ENCODE results near the gene FOXR1.

FOXR1 gene

DNA sequence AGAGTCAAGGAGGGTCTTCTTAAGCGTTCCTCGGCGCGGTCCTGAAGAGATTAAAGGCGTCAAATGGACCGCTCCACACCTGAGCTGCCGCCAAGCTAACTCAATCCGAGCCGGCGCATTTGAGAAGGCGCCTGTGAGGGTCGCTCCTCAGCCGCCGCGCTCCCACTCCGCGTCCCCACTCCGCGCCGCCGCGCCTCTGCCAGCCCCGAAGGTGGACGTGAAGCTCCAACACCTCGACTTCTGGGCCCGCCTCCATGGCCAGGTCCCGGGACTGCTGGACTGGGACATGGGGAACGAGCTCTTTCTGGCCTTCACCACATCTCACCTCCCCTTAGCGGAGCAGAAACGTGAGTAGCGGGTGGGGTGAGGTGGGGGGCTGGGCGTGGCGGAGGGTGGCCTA is at the start of gene FOXR1:
Gene FOXR1, plus strand, starts transcription at position 116 of the 400 bp plus-strand sequence. Its CDS starts 171 bp downstream, at position 287.
- no peak for DNase-seq

- DNase-seq = peak; percentile 16
These were observed 49.4 kb upstream of the FOXR1 start for GRCh38 chr11:118921929-118922744.

DNA sequence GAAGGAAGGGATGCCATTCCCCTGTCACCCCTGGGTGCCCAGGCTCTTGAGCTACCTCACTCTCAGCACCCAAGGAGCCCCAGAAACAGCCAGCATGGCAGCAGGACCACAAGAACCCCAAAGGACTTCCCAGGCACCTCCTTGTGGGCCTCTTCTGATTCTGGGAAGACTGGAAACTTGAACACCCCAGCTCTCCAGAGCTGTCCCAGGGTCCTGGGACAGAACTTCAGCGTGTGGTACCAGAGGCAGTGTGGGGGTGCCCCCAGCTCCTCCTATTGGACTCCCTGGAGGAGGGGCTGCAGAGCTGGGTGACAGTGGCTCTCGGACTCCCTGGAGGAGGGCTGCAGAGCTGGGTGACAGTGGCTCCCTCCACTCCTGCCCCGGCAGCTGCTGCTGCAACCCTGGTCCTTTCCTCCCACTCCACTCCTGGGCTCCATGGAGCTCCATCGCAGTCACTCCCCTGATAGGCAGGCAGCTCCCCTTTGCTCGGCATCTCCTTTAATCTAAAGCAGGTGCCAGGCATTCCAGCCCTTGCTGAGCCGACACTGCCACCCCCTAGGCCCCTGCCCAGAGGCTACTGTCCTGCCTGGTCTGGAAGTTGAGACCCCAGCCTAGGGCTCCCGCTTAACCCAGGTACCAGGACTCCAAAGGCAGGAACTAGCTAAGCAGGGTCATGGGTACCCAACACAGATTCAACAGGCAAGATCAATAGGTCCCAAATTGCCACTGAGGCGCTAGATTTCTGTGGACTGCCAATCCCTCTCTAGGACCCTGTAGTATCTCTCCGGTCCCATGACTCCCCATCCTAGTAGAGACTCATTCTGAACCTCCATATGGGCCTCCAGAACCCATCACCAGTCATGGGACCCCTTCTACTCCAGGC is 48.6 kb upstream of the FOXR1 start:
- no peak for DNase-seq

DNA sequence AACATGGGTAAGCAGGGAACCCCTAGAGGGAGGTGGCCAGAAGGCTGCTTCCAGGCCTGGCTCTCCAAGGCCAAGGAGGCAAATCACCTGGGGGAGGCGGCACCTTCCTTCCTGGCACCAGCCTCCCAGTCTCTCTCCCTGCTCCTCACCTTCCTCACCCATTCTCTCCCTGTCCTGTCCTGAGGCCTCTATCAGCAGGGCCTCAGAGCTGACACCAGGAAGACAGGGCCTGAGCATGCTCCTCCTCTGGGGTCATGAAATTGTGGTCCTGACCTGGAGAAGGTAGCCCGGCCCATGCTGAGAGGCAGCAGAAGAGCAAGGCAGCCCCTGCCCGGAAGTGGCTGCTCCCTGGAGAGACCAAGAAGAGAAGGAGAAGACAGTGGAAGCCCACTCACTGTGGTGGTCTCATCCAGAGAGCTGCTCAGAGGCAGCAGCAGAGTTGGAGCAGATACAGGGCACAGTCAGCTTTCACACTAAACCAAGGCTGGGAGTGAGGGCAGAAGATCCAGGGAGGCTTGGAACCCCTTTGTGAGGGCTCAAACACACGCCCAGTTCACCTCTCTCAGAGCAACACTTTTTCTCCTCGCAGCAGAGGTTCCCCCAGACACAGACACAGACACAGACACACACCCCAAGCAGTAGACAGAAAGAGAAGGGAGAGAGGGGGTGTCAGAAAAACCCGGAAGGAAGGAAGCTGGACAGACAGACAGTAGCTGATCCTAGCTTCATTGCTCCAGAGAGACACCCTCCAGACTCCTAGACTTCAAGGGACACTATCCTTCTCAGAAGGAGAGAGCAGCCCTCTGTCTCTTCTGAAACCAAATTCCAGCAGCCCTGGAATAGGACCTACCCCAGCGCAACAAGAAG is 47.6 kb upstream of the FOXR1 start:
- no peak for DNase-seq

DNA sequence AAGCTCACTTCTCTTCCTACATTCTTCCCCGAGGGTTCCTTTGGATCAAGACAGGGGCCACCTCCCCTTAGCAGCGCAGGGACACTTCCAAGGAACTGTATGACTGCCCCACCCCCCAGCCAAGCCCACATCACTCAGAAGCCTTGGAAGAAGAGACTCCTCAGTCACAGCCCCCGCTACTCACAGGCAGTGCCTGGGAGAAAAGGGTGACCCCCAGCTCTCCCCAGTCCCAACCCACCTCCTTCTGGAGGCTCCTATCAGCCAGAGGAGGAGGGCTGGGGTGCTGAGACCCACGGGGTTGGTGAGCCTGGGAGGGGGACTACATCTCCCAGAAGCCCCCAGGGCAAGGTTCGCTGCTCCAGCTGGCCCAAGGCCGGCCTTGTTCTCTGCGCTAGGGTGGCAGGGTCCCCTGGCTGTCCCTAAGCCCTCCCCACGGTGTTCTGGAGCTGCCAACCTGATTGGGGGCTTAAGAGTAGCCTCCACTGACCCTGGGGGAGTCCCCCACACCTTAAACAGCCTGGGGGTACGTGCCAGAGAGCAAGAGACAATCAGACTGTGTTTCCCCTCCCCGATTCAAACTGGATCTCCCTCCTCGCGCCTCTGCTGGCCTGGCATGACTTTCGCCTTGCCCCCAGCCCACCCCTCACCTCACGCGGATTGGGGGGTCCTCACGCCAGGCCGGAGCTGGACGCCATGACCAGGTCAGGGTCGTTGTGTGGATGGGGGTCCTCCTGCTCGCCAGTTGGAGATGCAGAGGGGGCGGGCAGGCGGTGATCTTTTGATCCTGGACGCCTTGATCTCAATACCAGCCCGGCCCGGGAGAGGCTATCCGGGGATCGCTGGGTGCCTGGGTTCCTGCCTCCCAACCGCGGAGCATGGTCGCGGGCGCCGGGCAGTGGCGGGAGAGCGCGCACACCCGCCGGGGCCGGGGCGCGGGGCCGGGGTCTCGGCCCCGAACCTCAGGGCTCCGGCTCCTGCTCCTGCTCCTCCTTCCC is 46.7 kb upstream of the FOXR1 start:
- no peak for DNase-seq

- no peak for DNase-seq
These were observed 43.9 kb upstream of the FOXR1 start for GRCh38 chr11:118927554-118928100.

- DNase-seq = peak; percentile 95
These were observed 43.3 kb upstream of the FOXR1 start for GRCh38 chr11:118928101-118928869.

DNA sequence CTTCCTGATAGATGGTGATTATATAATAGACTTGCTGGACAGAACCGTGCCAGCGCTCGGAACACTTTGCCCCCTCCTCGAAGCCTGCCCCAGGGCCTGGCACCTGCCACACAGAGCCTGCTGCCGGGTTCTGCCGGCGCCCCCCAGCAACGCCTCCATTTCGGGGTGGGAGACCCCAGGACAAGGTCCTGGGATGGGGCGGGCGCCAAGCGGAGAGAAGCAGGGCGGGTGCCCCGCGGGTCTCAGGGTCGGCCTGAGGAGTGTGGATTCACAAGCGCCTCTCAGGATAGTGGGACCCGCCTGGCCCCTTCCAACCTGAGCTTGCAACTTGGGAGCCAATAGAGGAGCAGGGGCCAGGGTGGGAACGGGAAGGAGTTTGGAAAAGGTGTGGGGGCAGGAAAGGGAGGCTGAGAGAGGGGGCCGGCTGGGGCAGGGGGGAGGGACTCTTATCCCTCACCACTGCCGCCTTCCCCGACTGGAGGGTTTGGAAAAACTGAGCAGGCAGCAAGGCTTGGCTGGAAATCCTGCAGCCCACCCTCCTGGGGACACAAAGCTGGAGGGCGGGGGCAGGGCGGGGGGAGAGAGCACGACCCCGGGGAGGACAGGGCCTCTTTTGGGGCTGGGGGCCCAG is 42.6 kb upstream of the FOXR1 start:
- DNase-seq = peak; percentile 65

DNA sequence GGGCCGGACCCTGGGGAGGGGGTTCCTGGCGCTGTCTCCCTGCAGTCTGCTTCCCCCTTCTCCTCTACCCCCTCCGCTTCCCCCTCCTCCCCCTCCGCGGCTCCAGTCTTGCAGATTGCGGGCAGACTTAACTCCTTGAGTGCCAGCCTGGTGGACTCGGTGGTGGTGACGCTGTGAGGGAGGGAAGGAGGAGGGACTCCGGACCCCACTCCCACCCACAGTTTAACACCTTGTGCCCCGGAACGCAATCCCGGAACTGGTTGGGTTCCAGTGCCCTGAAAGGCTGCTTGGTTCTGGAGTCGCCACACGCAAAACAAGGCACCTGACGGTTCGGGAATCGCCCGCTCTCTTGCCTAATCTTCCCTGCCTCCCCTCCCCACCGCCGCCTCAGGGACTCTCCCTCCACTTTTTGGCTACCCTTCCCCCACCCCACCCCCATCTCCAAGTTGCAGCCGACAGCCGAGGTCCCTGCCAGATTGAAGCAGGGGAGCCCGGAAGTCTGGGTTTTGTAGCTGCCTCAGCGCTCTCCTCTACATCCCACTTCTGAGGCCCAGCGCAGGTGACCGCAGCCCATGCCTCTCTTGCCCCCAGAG is 42.0 kb upstream of the FOXR1 start:
- DNase-seq = peak; percentile 69

DNA sequence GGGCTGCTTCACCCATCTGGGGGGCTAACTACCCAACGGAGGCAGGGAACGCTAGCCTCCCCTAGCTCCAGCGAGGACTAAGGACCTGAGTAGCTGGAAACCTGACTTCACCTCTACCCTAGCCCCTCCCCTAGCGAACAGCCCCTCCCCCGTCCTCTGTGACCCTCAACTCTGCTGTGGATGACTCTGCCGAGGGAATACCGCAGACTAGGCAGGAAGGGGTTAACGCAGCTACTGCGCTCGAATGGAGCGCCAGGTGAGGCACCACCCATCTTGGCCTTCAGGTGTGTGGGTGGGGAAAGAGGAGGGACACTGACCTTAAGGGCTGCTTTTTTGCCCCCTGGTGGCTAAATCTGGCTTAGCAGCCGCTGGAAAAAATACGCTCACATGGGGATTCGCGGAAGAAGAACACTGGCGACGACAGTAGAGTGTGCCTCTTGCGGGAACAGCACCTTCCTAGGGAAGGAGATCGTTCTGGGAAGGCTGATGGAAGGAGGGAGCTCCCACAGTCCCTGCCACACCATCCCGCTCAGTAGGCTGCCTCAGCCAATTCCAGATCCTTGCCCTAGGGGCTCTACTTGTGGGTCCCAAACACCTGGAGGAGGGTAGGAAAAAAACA is 41.4 kb upstream of the FOXR1 start:
- DNase-seq = peak; percentile 94

- no peak for DNase-seq
These were observed 40.0 kb upstream of the FOXR1 start for GRCh38 chr11:118931571-118931970.

GRCh38 chr11:118933486-118933885 is 38.1 kb upstream of the FOXR1 start:
- DNase-seq = no peak

DNA sequence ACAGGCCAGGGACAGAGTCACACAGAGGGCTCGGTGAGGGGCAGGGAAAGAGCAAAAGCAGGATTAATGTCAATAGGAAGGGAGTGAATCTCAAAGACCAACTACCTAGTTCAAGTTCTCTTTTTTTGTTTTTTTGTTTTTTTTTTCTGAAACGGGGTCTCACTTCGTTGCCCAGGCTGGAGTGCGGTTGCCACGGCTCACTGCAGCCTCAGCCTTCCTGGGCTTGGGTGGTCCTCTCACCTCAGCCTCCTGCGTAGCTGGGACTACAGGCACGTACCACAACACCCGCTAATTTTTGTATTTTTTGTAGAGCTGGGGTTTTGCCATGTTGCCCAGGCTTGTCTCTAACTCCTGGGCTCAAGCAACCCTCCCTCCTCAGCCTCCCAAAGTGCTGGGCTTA is 36.2 kb upstream of the FOXR1 start:
- DNase-seq = no peak

DNA sequence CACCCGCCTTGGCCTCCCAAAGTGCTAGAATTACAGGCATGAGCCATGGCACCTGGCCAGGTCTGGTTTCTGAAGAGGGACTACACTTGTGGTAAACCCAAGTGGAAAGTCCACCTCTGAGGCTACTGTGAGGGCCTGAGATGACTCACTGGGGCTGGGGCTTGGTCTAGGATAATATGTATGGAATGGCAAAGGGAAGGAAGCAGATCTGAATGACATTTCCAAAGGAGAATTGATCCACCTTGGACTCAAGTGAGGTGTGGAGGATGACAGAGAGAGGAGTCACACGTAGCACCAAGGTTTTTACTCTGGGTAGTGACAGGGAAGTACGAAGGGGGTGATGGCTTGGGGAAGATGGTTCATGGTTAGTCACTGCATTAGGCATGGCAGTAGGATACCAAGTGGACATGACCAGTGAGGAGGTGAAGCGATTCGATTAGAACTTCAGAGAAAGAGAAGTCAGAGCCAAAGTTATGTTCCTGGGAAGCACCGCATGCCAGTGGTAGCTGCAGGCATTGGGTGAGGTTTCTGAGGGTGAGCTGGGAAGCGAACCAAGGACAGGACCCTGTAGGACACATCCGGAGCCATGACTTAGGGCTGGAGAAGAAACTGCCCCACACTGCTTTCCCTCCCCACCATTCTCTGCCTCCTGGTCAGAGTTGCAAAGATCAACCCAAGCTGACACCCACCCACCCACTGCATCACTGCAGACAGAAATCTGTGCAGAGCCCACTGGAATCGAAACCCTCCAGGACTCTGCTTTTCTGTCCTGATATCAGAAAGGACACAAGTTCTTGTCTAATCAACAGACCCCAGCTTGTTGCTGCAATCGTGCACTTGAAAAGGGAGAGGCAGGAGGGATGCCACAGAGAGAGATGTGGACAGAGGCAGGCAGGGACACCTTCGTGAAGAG is 32.8 kb upstream of the FOXR1 start:
- DNase-seq = no peak

DNA sequence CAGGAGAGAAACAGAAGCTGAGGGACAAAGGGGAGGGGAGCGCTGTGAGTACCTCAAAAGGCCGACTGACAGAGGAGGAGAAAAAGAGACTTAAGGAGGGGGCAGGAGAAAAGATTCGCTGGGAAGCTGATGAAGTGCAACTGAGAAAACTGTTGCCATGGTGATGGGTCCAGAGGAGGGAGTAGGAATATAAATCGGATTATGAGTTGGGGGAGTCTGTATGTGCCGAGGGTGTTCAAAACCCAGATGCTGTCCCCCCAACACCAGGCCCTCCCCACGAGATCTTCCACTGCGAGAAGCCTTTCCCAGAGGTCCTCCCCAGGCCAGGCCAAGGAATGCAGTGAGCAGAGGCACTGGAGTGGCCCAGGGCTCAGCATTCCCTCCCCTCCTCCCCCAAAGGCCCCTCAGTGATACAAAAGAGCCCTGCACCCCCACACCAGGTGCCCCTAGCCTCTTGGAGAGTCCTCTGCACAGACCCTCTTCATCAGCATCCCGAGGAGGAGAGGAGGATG is 32.1 kb upstream of the FOXR1 start:
- no peak for DNase-seq

DNA sequence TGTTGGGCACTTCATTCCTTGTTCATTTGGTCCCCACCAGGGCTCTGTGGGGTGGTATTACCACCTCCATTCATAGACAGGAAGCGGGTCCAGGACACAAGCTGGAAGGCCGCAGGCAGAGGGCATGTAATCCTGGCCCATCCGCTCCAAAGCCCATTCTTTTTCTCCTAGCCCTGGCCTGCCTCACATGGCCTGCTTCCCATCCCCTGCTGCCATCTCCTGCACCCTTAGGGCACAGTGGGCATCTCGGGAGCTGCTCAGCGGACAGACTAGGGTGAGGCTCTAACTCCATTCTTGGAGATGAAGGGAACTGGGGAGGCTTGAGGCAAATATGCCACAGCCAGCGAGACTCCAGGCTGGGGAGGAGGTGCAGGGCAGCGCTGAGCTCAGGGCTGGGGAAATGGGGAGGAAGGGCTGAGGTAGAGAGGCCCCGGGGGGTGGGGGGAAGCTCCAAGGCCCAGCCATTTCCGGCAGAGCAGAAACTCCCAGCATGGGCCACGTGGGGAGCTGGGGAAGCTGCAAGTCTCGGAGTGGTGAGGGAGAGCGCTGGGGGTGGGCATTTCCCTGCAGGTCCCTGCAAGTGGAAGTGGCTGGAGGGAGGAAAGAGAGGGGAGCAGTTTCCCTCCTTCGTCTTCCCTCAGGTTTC is 31.5 kb upstream of the FOXR1 start:
- no peak for DNase-seq

DNA sequence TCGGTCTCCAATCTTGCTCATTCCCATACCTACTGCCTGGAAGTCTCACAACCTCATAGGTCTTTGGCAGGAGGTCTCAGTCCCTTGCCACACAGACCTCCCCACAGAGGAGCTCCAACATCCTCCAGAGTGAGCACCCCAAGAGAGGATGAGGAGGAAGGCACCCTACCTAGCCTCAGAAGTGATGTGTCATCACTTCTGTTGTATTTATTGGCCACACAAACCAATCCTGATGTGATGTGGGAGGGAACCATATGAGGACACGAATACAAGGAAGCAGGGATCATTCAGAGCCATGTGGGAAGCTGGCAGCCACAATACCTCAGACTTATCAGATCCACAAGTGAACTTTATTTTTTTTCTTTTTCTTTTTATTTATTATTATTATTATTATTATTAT is 24.5 kb upstream of the FOXR1 start:
- no peak for DNase-seq

All from NCI-H510A treated with DMSO at 0.1 percent for 48 hours (cell line).